HG03571 (cell line): ENCODE measurements around the gene RAP1GAP.

Experiments used
- ATAC-seq: cut with Tn5 transposase; IDR thresholded peaks from one replicate; pipeline ENCODE4 v1.9.1; 2021; ENCODE audit not compliant: unreplicated experiment

The RAP1GAP gene

DNA sequence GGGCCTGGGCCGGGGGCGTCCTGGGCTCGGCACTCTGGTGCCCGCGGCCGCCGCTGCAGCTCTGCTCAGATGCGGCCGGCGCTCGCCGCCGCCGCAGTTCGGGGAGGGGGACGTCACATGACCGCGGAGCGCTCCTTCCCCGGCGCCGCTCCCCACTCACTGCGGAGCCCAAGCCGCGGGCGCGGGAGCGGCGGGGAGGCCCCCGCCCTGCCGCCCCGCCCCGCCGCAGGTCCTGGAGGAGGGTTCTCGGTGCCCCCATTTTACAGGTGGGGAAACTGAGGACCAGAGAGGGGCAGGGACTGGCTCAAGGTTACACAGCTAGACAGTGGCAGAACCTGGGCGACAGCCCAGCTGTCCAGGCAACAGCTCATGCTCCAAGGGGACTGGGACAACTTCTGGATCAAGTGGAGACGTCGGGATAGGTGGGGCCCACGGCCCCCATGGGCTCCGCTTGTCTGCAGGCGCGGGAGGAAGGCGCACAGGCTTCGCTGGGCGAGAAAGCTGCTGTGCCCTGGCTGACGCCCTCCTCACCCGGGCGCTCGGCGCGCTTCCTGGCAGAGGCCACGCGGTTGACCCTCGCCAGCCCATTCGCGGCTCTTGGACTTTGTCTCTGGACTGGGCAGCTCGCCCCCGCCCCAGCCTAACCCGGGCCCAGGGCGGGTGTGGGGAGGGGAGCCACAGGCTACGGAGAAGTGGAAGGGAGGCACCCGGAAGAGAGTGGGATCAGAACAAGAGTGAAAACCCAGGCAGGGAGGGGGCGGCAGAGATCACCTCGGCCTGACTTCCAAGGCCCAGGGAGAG is at the start of gene RAP1GAP:
RAP1GAP (minus strand) TSS at position 100 of the 801 bp plus-strand sequence. CDS start 49,325 bp downstream, outside the sequence.
- no peak for ATAC-seq

DNA sequence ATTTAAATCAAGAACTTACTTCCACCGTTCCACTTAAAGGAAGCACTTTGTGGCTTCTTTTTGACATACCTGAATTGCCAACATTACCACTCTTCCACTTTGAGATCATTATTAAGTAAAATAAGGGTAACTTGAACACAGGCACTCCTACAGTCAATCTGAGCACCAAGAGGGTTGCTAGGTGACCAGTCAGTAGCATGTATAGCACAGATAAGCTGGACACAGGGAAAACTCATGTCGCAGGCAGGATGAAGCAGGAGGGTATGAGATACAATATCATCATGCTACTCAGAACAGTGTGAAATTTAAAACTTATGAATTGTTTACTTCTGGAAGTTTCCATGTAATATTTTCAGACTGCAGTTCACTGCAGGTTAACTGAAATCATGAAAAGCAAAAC is 47.0 kb upstream of the RAP1GAP start:
- no peak for ATAC-seq

GRCh38 chr1:21707891-21708290 is 38.7 kb upstream of the RAP1GAP start:
- ATAC-seq = no peak

DNA sequence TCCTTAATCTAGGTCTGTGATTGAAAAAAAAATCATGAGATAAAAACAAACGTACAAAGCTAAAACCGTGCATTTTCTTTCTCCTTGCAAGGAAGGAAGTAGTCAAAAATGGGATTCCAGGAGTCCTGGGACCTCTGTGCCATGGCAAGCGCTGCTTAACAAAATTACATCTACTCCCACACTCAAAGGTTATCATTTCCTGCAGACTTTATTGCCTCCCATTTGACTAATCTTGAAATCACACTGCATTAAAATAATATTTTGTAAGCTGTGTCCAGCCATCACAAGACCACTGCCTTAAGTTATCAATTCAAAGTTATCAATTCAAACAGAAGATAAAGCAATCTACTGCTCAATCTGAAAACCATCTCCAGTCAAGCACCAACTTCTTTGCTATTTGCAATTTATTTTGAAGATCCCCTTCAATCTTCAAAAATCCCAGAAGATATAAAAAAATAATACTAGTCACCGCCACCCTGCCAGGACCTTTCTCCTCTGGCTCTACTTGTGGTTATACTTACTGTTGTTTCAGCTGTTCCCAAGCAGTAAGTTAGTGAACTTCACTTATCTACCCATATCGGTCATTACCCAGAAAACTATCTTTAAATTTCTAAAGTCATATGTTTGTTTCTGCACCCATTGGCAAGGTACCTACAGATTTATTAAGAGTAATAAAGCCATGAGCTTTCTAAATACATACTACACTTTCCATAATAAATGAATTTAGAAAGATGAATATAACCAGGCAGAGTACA is 38.1 kb upstream of the RAP1GAP start:
- no peak for ATAC-seq

GRCh38 chr1:21706151-21706835 is 37.1 kb upstream of the RAP1GAP start:
- no peak for ATAC-seq

GRCh38 chr1:21705303-21705980 is 36.3 kb upstream of the RAP1GAP start:
- no peak for ATAC-seq

DNA sequence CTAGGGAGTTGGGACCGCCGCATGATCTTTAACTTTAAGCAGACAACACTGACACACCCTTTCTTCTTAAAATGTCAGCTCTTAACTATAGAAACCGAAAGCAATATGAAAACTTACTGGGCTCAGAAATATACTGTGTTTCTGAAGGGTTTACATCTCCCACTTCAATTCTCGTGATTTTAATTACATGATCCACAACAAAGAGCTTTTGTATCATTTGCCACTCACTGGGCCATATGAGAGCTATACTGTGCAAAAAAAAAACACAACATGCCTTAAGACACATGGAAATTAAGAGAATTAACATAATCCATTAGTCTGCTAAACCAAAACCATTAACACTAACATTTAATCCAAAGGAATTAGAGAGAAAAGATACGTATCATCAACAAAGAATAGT is 35.0 kb upstream of the RAP1GAP start:
- ATAC-seq = no peak

DNA sequence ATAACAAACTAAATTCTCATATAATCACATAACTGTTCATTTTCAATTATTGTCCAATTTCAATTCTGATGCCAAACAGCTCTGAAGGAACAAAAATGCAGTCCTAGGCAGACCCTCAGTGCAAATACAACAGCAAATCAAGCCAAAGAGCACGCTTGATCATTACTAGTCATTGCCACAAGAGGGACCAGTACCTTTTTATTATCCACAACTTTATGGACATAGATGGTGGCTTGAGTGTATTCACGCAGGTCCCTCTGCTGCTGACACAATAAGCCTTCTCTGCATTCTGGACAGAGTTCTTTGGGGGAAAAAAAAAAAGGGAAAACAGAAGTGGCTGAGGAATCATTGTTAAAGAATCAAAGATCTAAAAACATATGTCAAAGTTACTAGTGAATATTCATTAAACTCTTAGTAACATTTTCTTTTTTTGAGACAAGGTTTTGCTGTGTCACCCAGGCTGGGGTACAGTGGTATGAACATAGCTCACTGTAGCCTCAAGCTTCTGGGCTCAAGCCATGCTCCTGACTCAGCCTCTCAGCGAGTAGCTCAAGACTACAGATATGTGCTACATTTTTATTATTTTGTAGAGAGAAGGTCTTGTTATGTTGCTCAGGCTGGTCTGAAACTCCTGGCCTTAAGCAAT is 34.3 kb upstream of the RAP1GAP start:
- no peak for ATAC-seq

- ATAC-seq = no peak
Observed at GRCh38 chr1:21702780-21703179, 33.6 kb upstream of the RAP1GAP start.

DNA sequence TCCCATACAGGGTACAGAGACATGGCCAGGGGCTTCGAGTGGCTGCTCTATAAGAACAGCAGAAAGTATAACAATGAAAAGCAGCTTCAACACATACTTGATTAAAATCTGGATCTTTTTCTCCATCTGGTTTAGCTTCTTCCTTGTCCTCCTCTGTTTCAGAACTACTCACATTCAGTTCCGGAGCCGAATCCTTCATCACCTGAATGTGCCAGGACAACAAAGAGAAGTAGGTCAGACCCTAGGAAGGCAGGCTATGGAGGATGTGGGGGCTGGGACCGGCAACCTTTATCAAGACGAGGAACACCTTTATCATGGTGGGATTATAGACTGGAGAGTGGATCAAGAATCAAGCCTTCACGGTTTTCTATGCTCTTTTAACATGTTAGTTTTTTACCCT is 32.2 kb upstream of the RAP1GAP start:
- no peak for ATAC-seq

DNA sequence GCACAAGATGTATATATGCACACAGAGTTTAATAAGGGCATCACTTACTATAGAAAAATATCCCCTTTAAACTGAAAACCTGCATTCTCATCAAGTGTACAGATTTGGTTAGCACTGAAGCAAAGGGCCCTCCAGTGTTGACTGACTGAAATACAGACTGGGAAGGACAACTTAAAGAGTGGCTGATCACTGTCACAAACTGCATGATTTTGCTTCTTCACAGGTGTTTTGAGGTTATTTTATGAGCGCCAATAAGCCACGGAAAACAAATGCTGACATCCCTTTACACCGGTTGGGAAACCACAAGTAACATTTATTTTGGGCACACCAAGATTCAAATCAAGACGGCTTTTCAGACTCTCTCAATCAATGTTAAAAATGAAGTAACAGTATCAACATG is 30.9 kb upstream of the RAP1GAP start:
- no peak for ATAC-seq

GRCh38 chr1:21696931-21697330 is 27.8 kb upstream of the RAP1GAP start:
- no peak for ATAC-seq

GRCh38 chr1:21693732-21694131 is 24.6 kb upstream of the RAP1GAP start:
- no peak for ATAC-seq

GRCh38 chr1:21691739-21692138 is 22.6 kb upstream of the RAP1GAP start:
- no peak for ATAC-seq

DNA sequence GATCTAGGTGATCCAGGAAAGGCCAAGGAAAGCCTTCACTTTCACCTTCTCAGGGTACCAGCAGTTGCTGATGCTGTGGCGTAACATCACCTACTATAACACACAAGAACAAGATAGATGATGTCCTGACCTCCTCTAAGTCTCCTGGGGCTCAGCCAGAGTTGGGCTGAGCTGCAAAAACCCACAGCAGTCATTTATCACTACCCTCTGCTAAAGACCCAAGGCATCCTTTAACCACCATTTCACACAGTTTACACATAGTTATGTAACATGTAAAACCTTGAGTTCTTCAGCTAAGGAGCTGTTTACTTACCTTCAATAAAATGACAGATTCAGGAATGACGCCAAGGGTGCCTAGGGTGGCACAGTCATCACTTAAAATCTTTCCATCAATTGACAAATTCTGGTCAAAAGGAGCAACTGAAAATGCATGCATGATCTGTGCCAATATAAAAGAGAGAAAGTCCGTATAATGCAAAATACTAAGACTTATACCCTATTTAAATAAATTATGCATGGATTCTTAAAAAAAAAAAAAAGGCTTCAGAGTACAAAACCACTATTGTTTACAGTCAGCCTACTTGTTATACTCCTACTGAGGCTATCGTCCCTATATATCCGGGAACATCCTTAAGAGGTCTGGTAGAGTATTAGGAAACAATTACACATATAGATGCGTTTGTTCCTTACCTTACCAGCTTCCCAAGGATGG is 20.7 kb upstream of the RAP1GAP start:
- ATAC-seq = no peak

- no peak for ATAC-seq
Observed at GRCh38 chr1:21687081-21687529, 17.9 kb upstream of the RAP1GAP start.

- ATAC-seq = no peak
Observed at GRCh38 chr1:21685946-21686678, 17.0 kb upstream of the RAP1GAP start.

GRCh38 chr1:21681426-21681825 is 12.3 kb upstream of the RAP1GAP start:
- no peak for ATAC-seq

- no peak for ATAC-seq
Observed at GRCh38 chr1:21680918-21681317, 11.8 kb upstream of the RAP1GAP start.
